Neural cell (in vitro differentiated cells): ENCODE measurements around the gene POLR2L. TPM values are rescaled to one million over a fixed set of nuclear protein-coding genes. Genes with fewer than 3 reads are reported as not detected.

Experiments used
- H2AFZ ChIP-seq: fragments of 200-600, 300-800 bp; sonication (generic), shearing (Covaris generic); 2 replicates; pipeline ENCODE4 v1.6.0; 2014; ENCODE audit warnings: low read depth, mild to moderate bottlenecking, antibody characterized with exemption, low read length, moderate library complexity
- H3F3A ChIP-seq: fragments of 200-600 bp; shearing (Covaris generic); 2 replicates; pipeline ENCODE4 v1.6.1; 2016; ENCODE audit warnings: mild to moderate bottlenecking, moderate library complexity, mixed read lengths, antibody characterized with exemption, low read length; ENCODE audit not compliant: insufficient read depth, poor library complexity, severe bottlenecking
- H3K27ac ChIP-seq: fragments of 200-600, 300-800 bp; sonication (generic), shearing (Covaris generic); 2 replicates; pipeline ENCODE4 v1.5.1; 2014; ENCODE audit warnings: mild to moderate bottlenecking, low read length, moderate library complexity
- H3K27me3 ChIP-seq: fragments of 300-800, 200-600 bp; sonication (generic), shearing (Covaris generic); 2 replicates; pipeline ENCODE4 v1.6.0; 2014; ENCODE audit warnings: mild to moderate bottlenecking, low read depth, low read length, moderate library complexity; ENCODE audit not compliant: insufficient read depth
- H3K36me3 ChIP-seq: fragments of 300-800, 200-600 bp; sonication (generic), shearing (Covaris generic); 2 replicates; pipeline ENCODE4 v1.5.1; 2014; ENCODE audit warnings: mild to moderate bottlenecking, antibody characterized with exemption, low read length, moderate library complexity; ENCODE audit not compliant: insufficient read depth
- H3K4me2 ChIP-seq: fragments of 300-800, 200-600 bp; sonication (generic), shearing (Covaris generic); 2 replicates; pipeline ENCODE4 v1.6.0; 2014; ENCODE audit warnings: mild to moderate bottlenecking, low read length
- H3K4me3 ChIP-seq: fragments of 300-800, 200-600 bp; sonication (generic), shearing (Covaris generic); 2 replicates; pipeline ENCODE4 v1.5.1; 2014; ENCODE audit warnings: mild to moderate bottlenecking, low read length, moderate library complexity
- H3K79me2 ChIP-seq: fragments of 200-600 bp; shearing (Covaris generic); replicated peaks from 2 replicates; pipeline ENCODE4 v1.6.0; 2014; ENCODE audit warnings: mild to moderate bottlenecking, low read length, moderate library complexity; ENCODE audit not compliant: insufficient read depth
- H3K9ac ChIP-seq: fragments of 300-800, 200-600 bp; sonication (generic), shearing (Covaris generic); 2 replicates; pipeline ENCODE4 v1.6.1; 2016; ENCODE audit warnings: mild to moderate bottlenecking, low read length, mixed read lengths
- H3K9me2 ChIP-seq: fragments of 200-600 bp; shearing (Covaris generic); 2 replicates; pipeline ENCODE4 v1.6.1; 2016; ENCODE audit warnings: mild to moderate bottlenecking, low read length, mixed read lengths; ENCODE audit not compliant: insufficient read depth
- H3K9me3 ChIP-seq: fragments of 200-600, 300-800 bp; sonication (generic), shearing (Covaris generic); 2 replicates; pipeline ENCODE4 v1.6.1; 2016; ENCODE audit warnings: mild to moderate bottlenecking, mixed run types, low read length, moderate library complexity, mixed read lengths
- H4K20me1 ChIP-seq: fragments of 200-600 bp; shearing (Covaris generic); 2 replicates; pipeline ENCODE4 v1.6.1; 2016; ENCODE audit warnings: mild to moderate bottlenecking, mixed run types; ENCODE audit not compliant: insufficient read depth
- EP300 ChIP-seq: fragments of 450-650 bp; conservative IDR thresholded peaks from 2 replicates; pipeline ENCODE4 v1.6.1; 2014; ENCODE audit warnings: antibody characterized with exemption, mild to moderate bottlenecking, moderate library complexity; ENCODE audit not compliant: poor library complexity, severe bottlenecking
- EZH2 ChIP-seq: fragments of 200-600, 300-800 bp; shearing (Covaris generic), sonication (generic); IDR thresholded peaks from 2 replicates; pipeline ENCODE4 v1.6.1; 2014; ENCODE audit warnings: antibody characterized with exemption, low read length, borderline replicate concordance, mild to moderate bottlenecking; ENCODE audit not compliant: insufficient read depth, poor library complexity, severe bottlenecking
- MXI1 ChIP-seq: fragments of 450-650 bp; conservative IDR thresholded peaks from 2 replicates; pipeline ENCODE4 v1.6.1; 2014; ENCODE audit warnings: antibody characterized with exemption, mild to moderate bottlenecking; ENCODE audit not compliant: poor library complexity, severe bottlenecking
- POLR2AphosphoS5 ChIP-seq: IDR thresholded peaks from 2 replicates; pipeline ENCODE4 v1.6.1; 2012
- RAD21 ChIP-seq: fragments of 450-650 bp; conservative IDR thresholded peaks from 2 replicates; pipeline ENCODE4 v1.6.1; 2014; ENCODE audit warnings: antibody characterized with exemption, mild to moderate bottlenecking, moderate library complexity
- SMC3 ChIP-seq: fragments of 450-650 bp; conservative IDR thresholded peaks from 2 replicates; pipeline ENCODE4 v1.6.1; 2014; ENCODE audit warnings: antibody characterized with exemption, mild to moderate bottlenecking, moderate library complexity; ENCODE audit not compliant: poor library complexity
- TAF1 ChIP-seq: IDR thresholded peaks from 2 replicates; pipeline ENCODE4 v1.6.1; 2012; ENCODE audit warnings: low read depth
- polyA plus RNA-seq: library from polyadenylated mRNA; depleted of rRNA; stranded (reverse); fragments of >200 nt; gene quantifications from 2 replicates; pipeline ENCODE4 v1.2.3, GENCODE V29; 2014
- TF ChIP-seq, protein P1 (sequence below): IDR thresholded peaks from 2 replicates; pipeline ENCODE4 v1.6.1; 2012; ENCODE audit warnings: borderline replicate concordance
- TF ChIP-seq, protein P2 (sequence below): fragments of 450-650 bp; IDR thresholded peaks from 2 replicates; pipeline ENCODE4 v1.5.1; 2014; ENCODE audit warnings: antibody characterized with exemption, mild to moderate bottlenecking, moderate library complexity; ENCODE audit not compliant: poor library complexity, severe bottlenecking

The POLR2L gene
- polyA plus RNA-seq, 1 donor from 2014 or later: 62.3 TPM

DNA sequence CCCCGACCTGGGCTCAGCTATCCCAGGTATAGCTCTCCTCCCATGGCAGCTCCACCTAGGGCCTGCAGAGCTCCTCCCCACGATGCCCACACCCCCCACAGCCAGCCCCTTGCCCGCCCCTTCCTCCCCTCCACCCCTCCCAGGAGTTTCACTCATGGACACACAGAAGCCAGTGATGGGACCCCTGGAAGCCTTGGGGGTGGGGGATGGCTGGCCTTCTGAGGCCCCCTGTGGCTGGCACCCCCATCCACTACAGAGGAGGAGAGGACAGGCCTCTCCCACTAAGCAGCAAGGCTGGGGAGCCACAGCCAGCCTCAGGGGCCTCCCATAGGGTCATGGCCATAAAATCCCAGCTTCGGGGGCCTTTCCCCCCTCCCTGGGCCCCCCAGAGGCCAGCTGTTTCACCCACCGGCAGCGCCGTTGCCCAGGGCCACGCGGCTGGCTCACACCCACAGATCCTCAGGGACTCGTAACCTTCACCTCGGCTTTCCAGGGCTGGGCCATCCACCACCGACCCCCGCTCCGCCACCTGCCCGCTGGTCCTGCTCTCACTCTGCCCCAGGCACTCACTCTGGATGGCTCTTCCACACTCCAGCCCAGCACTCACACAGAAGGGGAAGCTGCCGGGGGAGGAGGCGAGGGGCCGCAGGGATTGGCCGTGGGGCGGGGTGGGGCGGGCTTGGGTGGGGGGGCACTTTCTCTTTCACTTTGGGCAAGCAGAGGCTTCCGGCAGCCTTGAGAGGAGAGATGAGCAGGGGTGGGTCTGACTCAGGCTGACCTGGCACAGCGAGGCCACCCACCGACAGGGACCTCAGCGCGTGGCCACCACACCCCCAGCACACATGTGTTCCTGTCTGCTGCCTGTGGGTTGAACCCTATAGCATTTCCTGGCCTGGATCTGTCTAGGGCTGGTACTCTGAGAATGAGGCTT, 46.4 kb downstream of the POLR2L start:
- no peak for TF ChIP-seq RAD21
- no peak for TF ChIP-seq EP300
- TF ChIP-seq MXI1: no peak
- TF ChIP-seq SMC3: no peak
- Histone ChIP-seq H3F3A (no peaks in the 10 kb centered on the region), H3K27ac (peak overlapping the region; percentile 99), H3K9me3 (no peaks in the 10 kb centered on the region), H3K36me3 (no peaks in the 10 kb centered on the region), H3K9ac (peak overlapping the region; percentile 99), H2AFZ (no peak overlapping the region), H3K4me2 (peak overlapping the region; percentile 63), H3K4me3 (peak overlapping the region; percentile 100), H4K20me1 (no peaks in the 10 kb centered on the region), H3K79me2 (peaks cover 13% of the 10 kb centered on the region), H3K9me2 (no peaks in the 10 kb centered on the region), H3K27me3 (no peaks in the 10 kb centered on the region)

DNA sequence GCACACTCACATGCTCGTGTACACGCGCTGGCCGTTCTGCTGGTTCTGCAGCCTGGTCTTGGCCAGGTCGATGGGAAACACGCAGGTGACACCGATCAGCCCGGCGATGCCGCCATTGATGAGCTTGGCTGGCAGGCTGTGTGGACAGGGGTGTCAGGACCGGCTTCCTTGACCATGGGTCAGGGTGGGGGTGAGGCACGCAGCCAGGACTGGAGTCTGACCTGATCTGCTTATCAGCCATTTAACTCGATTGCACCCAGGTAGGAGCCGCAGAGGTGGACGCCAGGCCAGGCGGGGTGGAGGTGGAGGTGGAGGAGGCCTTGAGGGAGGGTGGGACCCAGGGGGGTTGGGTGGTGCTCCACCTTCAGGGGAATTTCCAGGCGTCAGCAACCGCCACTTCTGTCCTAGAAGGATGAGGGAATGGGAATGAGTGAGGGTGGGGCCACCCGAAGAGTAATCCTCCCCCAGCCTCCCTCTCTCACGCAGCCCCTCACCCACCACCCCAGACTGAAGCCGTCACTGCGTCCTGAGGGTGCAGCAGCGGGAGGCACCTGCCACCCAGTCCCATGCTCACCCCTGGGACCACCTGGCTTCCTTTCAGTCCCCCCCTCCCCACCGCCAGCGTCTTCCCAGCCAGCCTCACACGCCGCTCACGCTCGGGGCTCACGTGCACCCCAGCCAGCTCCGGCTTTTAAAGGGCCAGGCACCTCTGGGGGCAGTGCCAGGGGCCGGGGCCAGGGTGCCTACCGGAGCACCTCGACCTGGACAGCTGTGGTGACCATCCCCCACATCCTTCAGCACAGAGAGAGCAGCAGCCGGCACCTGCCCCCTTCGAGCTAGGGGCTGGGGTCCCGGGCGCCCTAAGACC, 47.3 kb downstream of the POLR2L start:
- H2AFZ ChIP-seq: no peak overlapping the region
- peaks cover 13% of the 10 kb centered on the region for H3K79me2 ChIP-seq
- H3K4me3 ChIP-seq: peak overlapping the region; percentile 100
- H3F3A ChIP-seq: no peaks in the 10 kb centered on the region
- TF ChIP-seq SMC3 (no peak), TAF1 (no peak), EP300 (no peak), MXI1 (no peak), POLR2AphosphoS5 (no peak), EZH2 (no peak), RAD21 (no peak)
- TF ChIP-seq, protein P1, sequence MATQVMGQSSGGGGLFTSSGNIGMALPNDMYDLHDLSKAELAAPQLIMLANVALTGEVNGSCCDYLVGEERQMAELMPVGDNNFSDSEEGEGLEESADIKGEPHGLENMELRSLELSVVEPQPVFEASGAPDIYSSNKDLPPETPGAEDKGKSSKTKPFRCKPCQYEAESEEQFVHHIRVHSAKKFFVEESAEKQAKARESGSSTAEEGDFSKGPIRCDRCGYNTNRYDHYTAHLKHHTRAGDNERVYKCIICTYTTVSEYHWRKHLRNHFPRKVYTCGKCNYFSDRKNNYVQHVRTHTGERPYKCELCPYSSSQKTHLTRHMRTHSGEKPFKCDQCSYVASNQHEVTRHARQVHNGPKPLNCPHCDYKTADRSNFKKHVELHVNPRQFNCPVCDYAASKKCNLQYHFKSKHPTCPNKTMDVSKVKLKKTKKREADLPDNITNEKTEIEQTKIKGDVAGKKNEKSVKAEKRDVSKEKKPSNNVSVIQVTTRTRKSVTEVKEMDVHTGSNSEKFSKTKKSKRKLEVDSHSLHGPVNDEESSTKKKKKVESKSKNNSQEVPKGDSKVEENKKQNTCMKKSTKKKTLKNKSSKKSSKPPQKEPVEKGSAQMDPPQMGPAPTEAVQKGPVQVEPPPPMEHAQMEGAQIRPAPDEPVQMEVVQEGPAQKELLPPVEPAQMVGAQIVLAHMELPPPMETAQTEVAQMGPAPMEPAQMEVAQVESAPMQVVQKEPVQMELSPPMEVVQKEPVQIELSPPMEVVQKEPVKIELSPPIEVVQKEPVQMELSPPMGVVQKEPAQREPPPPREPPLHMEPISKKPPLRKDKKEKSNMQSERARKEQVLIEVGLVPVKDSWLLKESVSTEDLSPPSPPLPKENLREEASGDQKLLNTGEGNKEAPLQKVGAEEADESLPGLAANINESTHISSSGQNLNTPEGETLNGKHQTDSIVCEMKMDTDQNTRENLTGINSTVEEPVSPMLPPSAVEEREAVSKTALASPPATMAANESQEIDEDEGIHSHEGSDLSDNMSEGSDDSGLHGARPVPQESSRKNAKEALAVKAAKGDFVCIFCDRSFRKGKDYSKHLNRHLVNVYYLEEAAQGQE: no peak
- TF ChIP-seq, protein P2, sequence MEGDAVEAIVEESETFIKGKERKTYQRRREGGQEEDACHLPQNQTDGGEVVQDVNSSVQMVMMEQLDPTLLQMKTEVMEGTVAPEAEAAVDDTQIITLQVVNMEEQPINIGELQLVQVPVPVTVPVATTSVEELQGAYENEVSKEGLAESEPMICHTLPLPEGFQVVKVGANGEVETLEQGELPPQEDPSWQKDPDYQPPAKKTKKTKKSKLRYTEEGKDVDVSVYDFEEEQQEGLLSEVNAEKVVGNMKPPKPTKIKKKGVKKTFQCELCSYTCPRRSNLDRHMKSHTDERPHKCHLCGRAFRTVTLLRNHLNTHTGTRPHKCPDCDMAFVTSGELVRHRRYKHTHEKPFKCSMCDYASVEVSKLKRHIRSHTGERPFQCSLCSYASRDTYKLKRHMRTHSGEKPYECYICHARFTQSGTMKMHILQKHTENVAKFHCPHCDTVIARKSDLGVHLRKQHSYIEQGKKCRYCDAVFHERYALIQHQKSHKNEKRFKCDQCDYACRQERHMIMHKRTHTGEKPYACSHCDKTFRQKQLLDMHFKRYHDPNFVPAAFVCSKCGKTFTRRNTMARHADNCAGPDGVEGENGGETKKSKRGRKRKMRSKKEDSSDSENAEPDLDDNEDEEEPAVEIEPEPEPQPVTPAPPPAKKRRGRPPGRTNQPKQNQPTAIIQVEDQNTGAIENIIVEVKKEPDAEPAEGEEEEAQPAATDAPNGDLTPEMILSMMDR: no peak
- H3K36me3 ChIP-seq: no peaks in the 10 kb centered on the region
- H3K27ac ChIP-seq: no peak overlapping the region
- no peaks in the 10 kb centered on the region for H3K27me3 ChIP-seq
- H3K9ac ChIP-seq: peak overlapping the region; percentile 99
- H4K20me1 ChIP-seq: no peaks in the 10 kb centered on the region
- H3K9me2 ChIP-seq: no peaks in the 10 kb centered on the region
- no peak overlapping the region for H3K4me2 ChIP-seq
- no peaks in the 10 kb centered on the region for H3K9me3 ChIP-seq
